H9 (cell line): ENCODE data around the gene SH3RF3. TPM values are rescaled to one million over a fixed set of nuclear protein-coding genes. Genes with fewer than 3 reads are reported as not detected.

Experiments used
- DNase-seq: peaks from one replicate; pipeline ENCODE4 v3.0.0-alpha.2; 2017
- H2AFZ ChIP-seq: one replicate; pipeline ENCODE4 v1.6.1; 2013; ENCODE audit warnings: mild to moderate bottlenecking, low read length, control low read depth, moderate library complexity
- H2AK5ac ChIP-seq: 2 replicates; pipeline ENCODE4 v1.6.1; 2013; ENCODE audit warnings: low read length, control low read depth, mixed read lengths; ENCODE audit not compliant: insufficient read length
- H2BK120ac ChIP-seq: one replicate; pipeline ENCODE4 v1.6.1; 2013; ENCODE audit warnings: low read depth, mild to moderate bottlenecking, low read length, control low read depth, inconsistent platforms; ENCODE audit not compliant: poor library complexity, severe bottlenecking
- H2BK12ac ChIP-seq: 2 replicates; pipeline ENCODE4 v1.6.1; 2013; ENCODE audit warnings: low read length, control low read depth, mixed read lengths, low read depth; ENCODE audit not compliant: insufficient read length
- H2BK15ac ChIP-seq: 2 replicates; pipeline ENCODE4 v1.6.1; 2013; ENCODE audit warnings: low read depth, low read length, control low read depth
- H2BK20ac ChIP-seq: one replicate; pipeline ENCODE4 v1.6.1; 2013; ENCODE audit warnings: low read depth, mild to moderate bottlenecking, low read length, control low read depth, inconsistent platforms; ENCODE audit not compliant: poor library complexity, severe bottlenecking
- H2BK5ac ChIP-seq: 2 replicates; pipeline ENCODE4 v1.6.1; 2013; ENCODE audit warnings: low read length, control low read depth, mixed read lengths; ENCODE audit not compliant: insufficient read length
- H3K14ac ChIP-seq: 2 replicates; pipeline ENCODE4 v1.6.1; 2013; ENCODE audit warnings: low read length, control low read depth; ENCODE audit not compliant: insufficient read depth
- H3K18ac ChIP-seq: 2 replicates; pipeline ENCODE4 v1.6.1; 2013; ENCODE audit warnings: low read depth, mild to moderate bottlenecking, mixed read lengths, low read length, control low read depth; ENCODE audit not compliant: insufficient read length
- H3K23ac ChIP-seq: 2 replicates; pipeline ENCODE4 v1.6.1; 2013; ENCODE audit warnings: low read length, control low read depth, mixed read lengths, low read depth; ENCODE audit not compliant: insufficient read length
- H3K23me2 ChIP-seq: 2 replicates; pipeline ENCODE4 v1.6.1; 2013; ENCODE audit warnings: low read depth, mild to moderate bottlenecking, mixed read lengths, low read length, control low read depth; ENCODE audit not compliant: insufficient read length, poor library complexity, severe bottlenecking
- H3K27ac ChIP-seq: 2 replicates; pipeline ENCODE4 v1.5.1; 2013; ENCODE audit warnings: low read length, control low read depth, mixed read lengths, low read depth; ENCODE audit not compliant: insufficient read length
- H3K27me3 ChIP-seq: 2 replicates; pipeline ENCODE4 v1.6.1; 2013; ENCODE audit warnings: low read length, control low read depth, inconsistent platforms; ENCODE audit not compliant: insufficient read depth
- H3K4ac ChIP-seq: 2 replicates; pipeline ENCODE4 v1.6.1; 2013; ENCODE audit warnings: low read depth, mild to moderate bottlenecking, control low read depth, inconsistent platforms, low read length, moderate library complexity
- H3K4me1 ChIP-seq: 2 replicates; pipeline ENCODE4 v1.6.1; 2013; ENCODE audit warnings: low read length, control low read depth, inconsistent platforms; ENCODE audit not compliant: insufficient read depth
- H3K4me2 ChIP-seq: 2 replicates; pipeline ENCODE4 v1.6.1; 2013; ENCODE audit warnings: low read length, control low read depth, mixed read lengths; ENCODE audit not compliant: insufficient read length, insufficient read depth
- H3K56ac ChIP-seq: 2 replicates; pipeline ENCODE4 v1.6.1; 2013; ENCODE audit warnings: low read depth, mild to moderate bottlenecking, mixed read lengths, low read length, control low read depth; ENCODE audit not compliant: insufficient read length
- H3K79me1 ChIP-seq: 2 replicates; pipeline ENCODE4 v1.6.1; 2013; ENCODE audit warnings: low read depth, mild to moderate bottlenecking, moderate library complexity, low read length, control low read depth, inconsistent platforms; ENCODE audit not compliant: insufficient read depth, poor library complexity, severe bottlenecking
- H3K79me2 ChIP-seq: 2 replicates; pipeline ENCODE4 v1.6.1; 2013; ENCODE audit warnings: low read length, control low read depth, inconsistent platforms; ENCODE audit not compliant: insufficient read depth
- H3K9ac ChIP-seq: 2 replicates; pipeline ENCODE4 v1.6.1; 2013; ENCODE audit warnings: low read length, control low read depth, mixed read lengths; ENCODE audit not compliant: insufficient read length; ENCODE audit errors: extremely low read depth
- H3K9me3 ChIP-seq: one replicate; pipeline ENCODE4 v1.6.1; 2013; ENCODE audit warnings: low read depth, low read length, inconsistent platforms; ENCODE audit not compliant: control insufficient read depth
- H3T11ph ChIP-seq: one replicate; pipeline ENCODE4 v1.6.1; 2013; ENCODE audit warnings: mild to moderate bottlenecking, low read length, control low read depth, inconsistent platforms
- H4K20me1 ChIP-seq: one replicate; pipeline ENCODE4 v1.6.1; 2013; ENCODE audit not compliant: control insufficient read depth, insufficient read length, insufficient read depth
- H4K5ac ChIP-seq: 2 replicates; pipeline ENCODE4 v1.6.1; 2013; ENCODE audit warnings: low read depth, mild to moderate bottlenecking, mixed read lengths, low read length, control low read depth; ENCODE audit not compliant: insufficient read length
- H4K8ac ChIP-seq: replicated peaks from 2 replicates; pipeline ENCODE4 v1.6.1; 2013; ENCODE audit warnings: low read length, control low read depth, mixed read lengths, low read depth; ENCODE audit not compliant: insufficient read length
- H4K91ac ChIP-seq: 2 replicates; pipeline ENCODE4 v1.6.1; 2013; ENCODE audit warnings: low read depth, mild to moderate bottlenecking, moderate library complexity, mixed read lengths, low read length, control low read depth; ENCODE audit not compliant: insufficient read length
- H3K27ac Mint-ChIP-seq, 3 experiments: 2 replicates in 2 of 3; 3 replicates in 1 of 3; pipeline ENCODE4 v1.8.0; 2020 to 2021; ENCODE audit warnings: mixed read lengths in 3 of 3, mild to moderate bottlenecking in 1 of 3, moderate library complexity in 1 of 3
- H3K27me3 Mint-ChIP-seq: 2 replicates; pipeline ENCODE4 v1.8.0; 2021; ENCODE audit warnings: low read depth, mild to moderate bottlenecking, moderate library complexity, mixed read lengths
- H3K36me3 Mint-ChIP-seq, 3 experiments: 2 replicates in 2 of 3; 3 replicates in 1 of 3; pipeline ENCODE4 v1.8.0; 2020 to 2021; ENCODE audit warnings: low read depth in 3 of 3, mixed read lengths in 3 of 3; ENCODE audit not compliant: insufficient read depth in 1 of 3
- H3K4me1 Mint-ChIP-seq, 2 experiments: 2 replicates each; pipeline ENCODE4 v1.8.0; 2020; ENCODE audit warnings: mixed read lengths in 2 of 2
- H3K4me3 Mint-ChIP-seq, 2 experiments: 2 replicates in 1 of 2; 3 replicates in 1 of 2; pipeline ENCODE4 v1.8.0; 2020 to 2021; ENCODE audit warnings: mild to moderate bottlenecking in 2 of 2, mixed read lengths in 2 of 2, moderate library complexity in 1 of 2
- H3K9me3 Mint-ChIP-seq, 2 experiments: 2 replicates in 1 of 2; 3 replicates in 1 of 2; pipeline ENCODE4 v1.8.0; 2020; ENCODE audit warnings: mild to moderate bottlenecking in 2 of 2, mixed read lengths in 2 of 2, moderate library complexity in 1 of 2
- WGBS: extraction: QIAGEN DNeasy Blood & Tissue Kit; methylation state at CpG from one replicate; pipeline ENCODE4 v1.1.7; 2013; ENCODE audit warnings: missing lambda C conversion rate, low lambda C conversion rate, mixed read lengths; ENCODE audit not compliant: insufficient read length; ENCODE audit errors: extremely low coverage; 5-methylcytosine and 5-hydroxymethylcytosine counted together
- total RNA-seq: library from RNA; stranded (reverse); gene quantifications from 2 replicates; pipeline ENCODE4 v1.2.1, GENCODE V29; 2021
- TF ChIP-seq, protein P1 (sequence below): fragments of 200-600 bp; sonication (generic); conservative IDR thresholded peaks from 3 replicates; pipeline ENCODE4 v1.8.0; 2021; ENCODE audit warnings: antibody characterized with exemption, mild to moderate bottlenecking

Gene SH3RF3
- total RNA-seq, 1 experiment from 2014 or later, result 0.46 TPM

DNA sequence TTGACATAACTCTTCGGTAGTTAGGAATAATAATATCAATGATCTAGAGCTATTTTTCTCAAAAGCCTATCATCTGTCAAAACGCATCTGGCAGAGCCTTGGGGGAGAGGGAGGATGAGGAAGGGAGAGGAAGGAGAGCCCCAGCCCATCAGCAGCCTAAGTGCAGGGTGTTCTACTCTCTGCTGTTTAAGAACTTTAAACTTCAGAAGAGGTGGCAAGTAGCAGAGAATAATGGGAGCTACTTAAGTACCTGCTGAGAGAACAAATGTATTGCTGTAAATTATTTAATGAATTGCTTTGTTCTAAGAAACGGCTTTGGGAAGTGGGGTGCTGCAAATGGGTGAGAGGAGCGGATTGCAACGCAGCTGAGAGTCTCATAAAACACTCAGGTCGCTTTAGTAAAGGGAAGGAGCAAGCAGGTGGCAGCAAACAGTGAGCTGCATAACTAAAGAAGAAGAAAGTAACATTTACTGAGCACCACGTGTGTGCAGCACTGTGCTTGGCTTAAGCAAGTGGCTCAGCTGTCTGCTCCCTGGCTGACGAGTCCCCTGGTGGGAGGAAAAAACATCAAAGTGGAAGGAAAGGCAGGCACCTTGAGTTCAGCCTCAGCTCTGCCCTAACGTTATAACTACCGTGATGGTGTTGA lies 26.3 kb upstream of the SH3RF3 start:
- Histone ChIP-seq H4K5ac (no peak overlapping the region), H3K27me3 (peaks cover 30% of the 10 kb centered on the region; the same call in 1 of the 2 replicates), H2BK20ac (no peak overlapping the region), H3K23me2 (no peaks in the 10 kb centered on the region), H4K91ac (no peak overlapping the region), H2BK15ac (no peak overlapping the region), H2AK5ac (no peak overlapping the region), H2BK5ac (no peak overlapping the region), H3K23ac (no peak overlapping the region), H2AFZ (no peak overlapping the region), H3K9me3 (no peaks in the 10 kb centered on the region), H3K27ac (no peak overlapping the region), H2BK12ac (no peak overlapping the region), H4K8ac (no peak overlapping the region), H3K9ac (no peak overlapping the region), H3K79me1 (no peaks in the 10 kb centered on the region), H3K14ac (no peak overlapping the region), H3K18ac (no peak overlapping the region), H3K79me2 (no peaks in the 10 kb centered on the region), H4K20me1 (no peaks in the 10 kb centered on the region), H3K4me1 (no peaks in the 10 kb centered on the region), H3K4ac (no peak overlapping the region), H2BK120ac (no peak overlapping the region), H3K4me2 (no peak overlapping the region), H3K56ac (no peak overlapping the region), H3T11ph (no peak overlapping the region)
- DNase-seq, result peak; percentile 62
- Mint-ChIP-seq H3K4me1 (peaks cover 13 to 17% of the 10 kb centered on the region in 2 experiments), H3K9me3 (peaks cover 0 to 13% of the 10 kb centered on the region in 2 experiments; a peak in 4 of 5 replicates), H3K36me3 (no peaks in the 10 kb centered on the region; a peak in 1 of 7 replicates), H3K27ac (peak overlapping the region in 2 of 3 experiments; percentile 31 to 46; a peak in 2 of 7 replicates), H3K4me3 (peak overlapping the region in 1 of 2 experiments; percentile 4; a peak in 1 of 5 replicates), H3K27me3 (peaks cover 98% of the 10 kb centered on the region)
- TF ChIP-seq, protein P1, sequence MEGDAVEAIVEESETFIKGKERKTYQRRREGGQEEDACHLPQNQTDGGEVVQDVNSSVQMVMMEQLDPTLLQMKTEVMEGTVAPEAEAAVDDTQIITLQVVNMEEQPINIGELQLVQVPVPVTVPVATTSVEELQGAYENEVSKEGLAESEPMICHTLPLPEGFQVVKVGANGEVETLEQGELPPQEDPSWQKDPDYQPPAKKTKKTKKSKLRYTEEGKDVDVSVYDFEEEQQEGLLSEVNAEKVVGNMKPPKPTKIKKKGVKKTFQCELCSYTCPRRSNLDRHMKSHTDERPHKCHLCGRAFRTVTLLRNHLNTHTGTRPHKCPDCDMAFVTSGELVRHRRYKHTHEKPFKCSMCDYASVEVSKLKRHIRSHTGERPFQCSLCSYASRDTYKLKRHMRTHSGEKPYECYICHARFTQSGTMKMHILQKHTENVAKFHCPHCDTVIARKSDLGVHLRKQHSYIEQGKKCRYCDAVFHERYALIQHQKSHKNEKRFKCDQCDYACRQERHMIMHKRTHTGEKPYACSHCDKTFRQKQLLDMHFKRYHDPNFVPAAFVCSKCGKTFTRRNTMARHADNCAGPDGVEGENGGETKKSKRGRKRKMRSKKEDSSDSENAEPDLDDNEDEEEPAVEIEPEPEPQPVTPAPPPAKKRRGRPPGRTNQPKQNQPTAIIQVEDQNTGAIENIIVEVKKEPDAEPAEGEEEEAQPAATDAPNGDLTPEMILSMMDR, result no peak; the same call in 2 of the 3 replicates
- no CpG with 5 or more reads among the region's 10 CpGs for WGBS
